NCI-H2227 (cell line): ENCODE measurements around the gene MARK4.
A peak's percentile ranks its signal among the peaks of the same experiment; 100 is the strongest.
"Not testable (repeated sequence)": the region's sequence is repeated elsewhere in the genome, so short reads cannot be mapped to it uniquely, and the experiment has no call there.

Experiments
- DNase-seq: peaks from one replicate; lab custom pipeline; 2025; ENCODE audit not compliant: unreplicated experiment; lab: John Stamatoyannopoulos, UW

MARK4 gene

GRCh38 chr19:45304141-45304926, 53.3 kb downstream of the MARK4 start:
- no peak for DNase-seq

- no peak for DNase-seq
Observed at GRCh38 chr19:45305007-45305406, 53.9 kb downstream of the MARK4 start.

GRCh38 chr19:45305421-45305820, 54.4 kb downstream of the MARK4 start:
- DNase-seq: no peak

- DNase-seq: no peak
Observed at GRCh38 chr19:45306040-45306439, 55.0 kb downstream of the MARK4 start.

GRCh38 chr19:45306518-45307027, 55.5 kb downstream of the MARK4 start:
- no peak for DNase-seq

- DNase-seq: no peak
Observed at GRCh38 chr19:45307361-45307760, 56.3 kb downstream of the MARK4 start.

GRCh38 chr19:45309322-45309721, 58.3 kb downstream of the MARK4 start:
- not testable (repeated sequence) for DNase-seq

GRCh38 chr19:45311621-45312020, 60.5 kb downstream of the MARK4 start:
- no peak for DNase-seq

GRCh38 chr19:45312285-45312684, 61.2 kb downstream of the MARK4 start:
- not testable (repeated sequence) for DNase-seq

- DNase-seq: no peak
Observed at GRCh38 chr19:45314708-45315245, 63.7 kb downstream of the MARK4 start.

- DNase-seq: no peak
Observed at GRCh38 chr19:45315304-45315703, 64.2 kb downstream of the MARK4 start.

- no peak for DNase-seq
Observed at GRCh38 chr19:45320997-45321775, 70.1 kb downstream of the MARK4 start.

- no peak for DNase-seq
Observed at GRCh38 chr19:45321848-45322247, 70.8 kb downstream of the MARK4 start.

- DNase-seq: peak; percentile 35
Observed at GRCh38 chr19:45322311-45322710, 71.2 kb downstream of the MARK4 start.

GRCh38 chr19:45322744-45323281, 71.7 kb downstream of the MARK4 start, which contains the start of gene CKM:
TSS of gene CKM (minus strand) at chr19:45322875. CDS start at chr19:45319713, 3,162 bp downstream.
- DNase-seq: no peak

- peak; percentile 20 for DNase-seq
Observed at GRCh38 chr19:45323671-45324081, 72.6 kb downstream of the MARK4 start.

GRCh38 chr19:45324349-45324907, 73.4 kb downstream of the MARK4 start:
- DNase-seq: no peak

GRCh38 chr19:45327404-45328143, 76.5 kb downstream of the MARK4 start:
- no peak for DNase-seq

- no peak for DNase-seq
Observed at GRCh38 chr19:45331411-45331810, 80.3 kb downstream of the MARK4 start.

GRCh38 chr19:45333609-45334303, 82.7 kb downstream of the MARK4 start:
- DNase-seq: no peak
